ENCODE measurements around the gene PDE10A.

The PDE10A gene

DNA sequence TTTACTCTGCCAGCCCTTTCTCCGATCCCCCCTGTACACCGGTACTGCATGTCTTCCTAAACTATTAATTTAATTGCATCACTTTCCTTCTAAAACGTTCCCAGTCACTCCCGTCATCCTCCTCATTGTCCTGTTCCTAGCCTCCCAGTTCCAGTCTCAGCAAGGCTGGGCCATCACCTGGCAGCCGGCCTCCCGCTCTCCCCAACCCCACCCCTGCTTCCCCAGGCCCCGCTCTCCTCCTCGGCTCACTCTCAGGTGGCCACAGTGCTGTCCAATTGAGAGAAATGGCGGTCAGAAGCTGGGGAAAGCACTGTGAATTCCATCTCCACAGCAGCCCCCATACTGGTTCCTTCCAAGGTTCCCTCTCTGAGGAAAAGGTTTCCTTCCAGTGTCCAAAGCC is 8.9 kb downstream of the PDE10A start:
- H3K36me3 ChIP-seq (ENCODE audit: insufficient read depth, low read length), result no peaks in the 10 kb centered on the region
- peaks cover 13% of the 10 kb centered on the region for H3K4me1 ChIP-seq (ENCODE audit: insufficient read depth, low read length)
- H3K9ac ChIP-seq (ENCODE audit: low read depth, low read length), result no peak overlapping the region
- H3K9me3 ChIP-seq (ENCODE audit: control insufficient read depth, insufficient read depth, low read length), result no peaks in the 10 kb centered on the region

DNA sequence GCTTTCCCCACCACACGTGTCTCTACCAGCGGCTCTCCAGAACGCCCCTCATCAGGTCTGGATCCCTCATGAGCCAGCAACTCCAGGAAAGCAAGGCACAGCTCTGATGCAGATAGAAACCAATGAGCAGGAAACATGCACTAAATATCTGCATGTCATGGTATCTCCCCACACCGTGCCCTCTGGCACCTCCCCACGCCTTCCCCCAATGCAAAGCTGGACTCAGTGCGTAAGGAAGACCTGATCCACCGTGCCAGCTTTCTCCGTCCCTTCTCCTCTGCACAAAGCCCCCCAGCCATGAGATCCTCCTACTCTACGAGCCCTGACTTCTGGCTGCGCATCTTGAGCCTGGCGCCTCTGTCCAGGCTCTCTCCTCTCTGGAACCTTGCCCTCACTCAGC is 9.4 kb downstream of the PDE10A start:
- Histone ChIP-seq H3K9me3 (ENCODE audit: control insufficient read depth, insufficient read depth, low read length) (no peaks in the 10 kb centered on the region), H3K4me1 (ENCODE audit: insufficient read depth, low read length) (peaks cover 13% of the 10 kb centered on the region), H3K36me3 (ENCODE audit: insufficient read depth, low read length) (no peaks in the 10 kb centered on the region)

DNA sequence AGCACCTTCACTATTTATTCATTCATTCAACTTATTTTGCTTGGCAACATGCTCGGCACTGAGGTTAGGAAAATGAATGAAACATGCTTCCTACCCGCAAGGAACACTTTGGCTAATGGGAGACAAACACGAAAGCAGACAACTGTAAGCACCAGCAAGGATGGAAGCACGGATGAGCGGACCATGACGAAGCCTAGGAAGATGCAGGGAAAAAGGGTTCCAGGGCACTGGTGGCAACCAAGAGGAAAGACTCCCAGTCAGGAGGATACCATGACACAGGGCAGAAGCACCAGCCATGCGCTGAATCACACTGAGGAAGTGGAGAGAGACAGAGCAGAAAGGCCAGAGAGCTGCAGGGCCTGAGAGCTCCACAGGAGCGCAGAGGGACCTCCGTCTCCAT is 9.8 kb downstream of the PDE10A start:
- H3K4me1 ChIP-seq (ENCODE audit: insufficient read depth, low read length), result peaks cover 11% of the 10 kb centered on the region

More for the DNA sequence above, 9.4 kb downstream of the PDE10A start:
- H3K9ac ChIP-seq (ENCODE audit: low read depth, low read length), result no peak overlapping the region

DNA sequence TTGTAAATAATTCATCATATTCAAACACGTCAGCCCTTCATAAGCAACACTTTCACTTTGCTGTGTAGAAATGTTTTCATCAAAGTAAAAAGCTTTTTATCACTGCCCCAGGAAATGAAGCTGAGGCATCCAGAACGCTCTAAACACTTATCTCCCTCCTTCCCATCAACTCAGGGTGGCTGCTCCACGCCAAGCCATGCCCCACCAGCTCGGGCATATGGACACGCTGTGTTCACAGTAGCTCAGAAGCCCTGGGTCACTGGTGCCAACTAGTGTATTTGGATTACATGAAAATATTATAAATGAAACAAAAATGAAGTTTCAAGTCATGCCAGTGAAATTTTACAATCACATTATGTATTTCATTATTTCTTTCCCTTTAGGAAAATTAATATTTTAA is 10.3 kb downstream of the PDE10A start:
- H3K4me1 ChIP-seq (ENCODE audit: insufficient read depth, low read length), result peaks cover 8% of the 10 kb centered on the region; the same call in 1 of the 2 replicates
- H3K36me3 ChIP-seq (ENCODE audit: insufficient read depth, low read length), result no peaks in the 10 kb centered on the region
- no peak overlapping the region for H3K9ac ChIP-seq (ENCODE audit: low read depth, low read length)
- H3K9me3 ChIP-seq (ENCODE audit: control insufficient read depth, insufficient read depth, low read length), result no peaks in the 10 kb centered on the region

More for the DNA sequence above, 9.8 kb downstream of the PDE10A start:
- Histone ChIP-seq H3K9ac (ENCODE audit: low read depth, low read length) (no peak overlapping the region), H3K9me3 (ENCODE audit: control insufficient read depth, insufficient read depth, low read length) (no peaks in the 10 kb centered on the region), H3K36me3 (ENCODE audit: insufficient read depth, low read length) (no peaks in the 10 kb centered on the region)

DNA sequence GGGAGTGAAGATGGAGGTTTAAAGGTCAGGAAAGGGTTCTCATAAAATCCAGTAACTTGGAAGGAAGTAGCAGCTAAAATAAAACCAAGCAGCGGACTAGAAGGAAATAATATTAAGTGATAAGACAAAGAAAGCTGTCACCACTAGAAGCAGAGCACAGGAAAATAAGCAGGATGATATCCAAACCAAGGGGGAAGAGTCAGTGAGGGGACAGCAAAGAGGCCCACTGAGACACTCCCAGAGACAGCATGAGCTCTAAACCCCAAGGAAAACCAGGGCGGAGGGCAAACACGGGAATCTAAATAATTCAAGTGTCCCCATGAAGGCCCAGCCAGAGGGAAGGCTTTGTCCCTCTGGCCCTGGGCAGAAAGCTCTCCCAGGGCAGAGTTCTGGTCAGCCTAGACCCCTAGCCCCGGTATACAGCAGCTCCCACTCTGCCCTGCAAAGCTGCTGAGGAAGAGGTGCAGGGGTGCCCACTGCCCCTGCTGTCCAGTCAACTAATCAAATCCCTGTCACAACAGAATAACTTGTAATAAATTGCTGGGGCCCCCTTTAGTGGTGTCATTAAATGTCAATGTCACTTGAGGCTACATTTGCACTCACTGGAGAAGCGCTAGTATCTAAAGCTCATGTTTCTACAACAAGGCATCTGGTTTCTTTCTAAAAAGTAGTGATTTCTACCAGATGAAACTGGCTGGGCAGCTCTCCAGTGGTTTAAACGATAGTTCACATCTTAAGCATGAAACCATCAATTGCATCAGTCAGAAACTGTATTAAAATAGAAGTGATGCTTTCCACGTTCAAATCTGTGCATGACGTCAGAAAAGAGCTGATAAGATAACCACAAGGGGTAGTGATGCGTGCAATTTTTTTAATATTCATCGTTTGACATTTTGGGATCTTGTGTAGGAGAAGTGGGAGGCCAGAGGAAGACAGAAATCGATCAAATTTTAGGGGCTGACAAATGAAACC is 13.6 kb downstream of the PDE10A start:
- no peaks in the 10 kb centered on the region for H3K36me3 ChIP-seq (ENCODE audit: insufficient read depth, low read length)
- no peaks in the 10 kb centered on the region for H3K9me3 ChIP-seq (ENCODE audit: control insufficient read depth, insufficient read depth, low read length)
- H3K9ac ChIP-seq (ENCODE audit: low read depth, low read length), result no peak overlapping the region
- H3K4me1 ChIP-seq (ENCODE audit: insufficient read depth, low read length), result no peaks in the 10 kb centered on the region

DNA sequence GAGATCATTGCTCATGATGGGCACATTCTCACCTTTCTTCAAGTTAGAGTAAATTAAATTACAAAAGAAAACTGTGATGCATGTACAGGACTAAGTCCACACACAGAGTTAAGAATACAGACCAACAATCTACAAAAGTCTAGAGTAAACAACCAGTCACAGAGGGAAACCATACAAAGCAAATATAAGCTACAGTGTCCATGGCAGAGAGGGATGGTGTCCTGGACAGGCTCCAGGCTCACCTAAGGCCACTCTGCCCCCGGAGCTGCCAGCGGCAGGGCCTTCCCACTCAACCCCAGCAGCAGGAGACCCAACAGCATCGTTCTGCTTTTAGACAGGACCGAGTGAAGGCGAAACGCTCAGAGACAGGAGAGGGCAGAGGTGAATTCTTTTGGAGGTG is 16.0 kb downstream of the PDE10A start:
- no peak overlapping the region for H3K9ac ChIP-seq (ENCODE audit: low read depth, low read length)
- H3K36me3 ChIP-seq (ENCODE audit: insufficient read depth, low read length), result no peaks in the 10 kb centered on the region
- no peaks in the 10 kb centered on the region for H3K9me3 ChIP-seq (ENCODE audit: control insufficient read depth, insufficient read depth, low read length)
- H3K4me1 ChIP-seq (ENCODE audit: insufficient read depth, low read length), result no peaks in the 10 kb centered on the region

DNA sequence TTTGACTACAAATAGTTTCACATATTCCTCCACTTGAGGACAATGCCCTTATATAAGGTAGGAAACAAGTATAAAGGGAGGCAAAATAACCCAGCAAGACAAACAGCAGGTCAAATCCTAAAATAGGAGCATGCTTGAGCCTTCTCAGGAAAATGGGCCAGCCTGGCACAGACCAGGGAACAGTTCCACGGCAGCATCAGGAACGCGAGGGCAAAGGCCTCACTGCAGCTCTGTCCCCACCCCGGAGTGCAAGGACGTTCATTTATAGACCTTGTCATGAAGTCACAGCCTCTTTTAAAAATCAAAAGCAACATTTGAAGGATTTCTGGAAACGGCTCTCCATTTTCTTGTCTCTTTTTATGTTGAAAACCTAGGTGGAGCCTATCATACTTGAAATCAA is 17.1 kb downstream of the PDE10A start:
- H3K4me1 ChIP-seq (ENCODE audit: insufficient read depth, low read length), result no peaks in the 10 kb centered on the region
- H3K9ac ChIP-seq (ENCODE audit: low read depth, low read length), result no peak overlapping the region
- no peaks in the 10 kb centered on the region for H3K36me3 ChIP-seq (ENCODE audit: insufficient read depth, low read length)
- H3K9me3 ChIP-seq (ENCODE audit: control insufficient read depth, insufficient read depth, low read length), result no peaks in the 10 kb centered on the region

DNA sequence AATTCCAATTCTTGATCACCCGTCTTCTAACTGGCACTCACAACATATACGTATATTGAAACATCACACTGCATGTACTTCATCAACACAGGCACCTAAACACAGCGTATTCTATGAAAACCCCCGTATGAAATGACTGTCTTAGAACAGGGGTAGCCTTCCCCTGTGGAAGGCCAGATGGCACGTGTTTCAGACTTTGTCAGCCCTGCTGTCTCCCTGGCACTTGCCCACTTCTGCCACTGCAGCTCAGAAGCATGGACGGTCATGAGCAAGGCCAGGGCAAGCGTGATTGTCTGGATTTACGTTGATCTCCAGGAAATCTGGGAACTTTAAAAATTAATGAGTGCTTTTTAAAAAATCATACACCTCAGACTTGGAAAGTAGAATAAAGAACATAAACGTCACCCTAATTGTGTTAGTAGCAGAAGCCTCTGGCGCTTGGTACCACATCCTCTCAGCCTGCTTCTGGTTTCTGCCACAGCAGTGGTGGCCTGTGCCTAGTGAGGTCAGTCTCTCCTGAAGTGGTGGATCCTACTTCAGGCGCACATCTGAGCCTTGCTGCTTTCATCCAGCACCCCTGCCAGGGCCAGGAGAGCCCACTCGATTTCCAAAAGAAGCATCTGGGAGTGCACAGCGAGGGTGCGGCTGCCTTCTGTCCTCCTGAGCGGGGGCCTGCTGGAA is 18.3 kb downstream of the PDE10A start:
- Histone ChIP-seq H3K36me3 (ENCODE audit: insufficient read depth, low read length) (no peaks in the 10 kb centered on the region), H3K4me1 (ENCODE audit: insufficient read depth, low read length) (no peaks in the 10 kb centered on the region), H3K9me3 (ENCODE audit: control insufficient read depth, insufficient read depth, low read length) (no peaks in the 10 kb centered on the region), H3K9ac (ENCODE audit: low read depth, low read length) (no peak overlapping the region)

DNA sequence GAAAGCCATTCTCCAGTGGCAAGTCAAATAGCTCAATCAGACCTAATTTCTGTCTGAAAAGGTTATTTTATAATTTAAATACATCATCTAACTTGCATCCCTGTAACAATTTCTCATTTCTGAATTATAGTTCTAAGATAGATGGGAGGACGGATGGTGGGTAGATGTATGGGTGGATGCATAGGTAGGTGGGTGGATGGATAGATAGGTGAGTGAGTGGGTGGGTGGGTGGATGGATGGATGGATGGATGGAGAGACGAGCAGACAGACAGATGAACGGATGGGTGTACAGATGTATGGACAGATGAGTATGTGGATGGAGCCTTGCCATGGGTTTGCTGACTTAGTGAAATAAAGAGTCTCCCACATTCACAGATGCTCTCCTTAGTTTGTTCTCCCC is 20.0 kb downstream of the PDE10A start:
- H3K36me3 ChIP-seq (ENCODE audit: insufficient read depth, low read length), result no peaks in the 10 kb centered on the region

DNA sequence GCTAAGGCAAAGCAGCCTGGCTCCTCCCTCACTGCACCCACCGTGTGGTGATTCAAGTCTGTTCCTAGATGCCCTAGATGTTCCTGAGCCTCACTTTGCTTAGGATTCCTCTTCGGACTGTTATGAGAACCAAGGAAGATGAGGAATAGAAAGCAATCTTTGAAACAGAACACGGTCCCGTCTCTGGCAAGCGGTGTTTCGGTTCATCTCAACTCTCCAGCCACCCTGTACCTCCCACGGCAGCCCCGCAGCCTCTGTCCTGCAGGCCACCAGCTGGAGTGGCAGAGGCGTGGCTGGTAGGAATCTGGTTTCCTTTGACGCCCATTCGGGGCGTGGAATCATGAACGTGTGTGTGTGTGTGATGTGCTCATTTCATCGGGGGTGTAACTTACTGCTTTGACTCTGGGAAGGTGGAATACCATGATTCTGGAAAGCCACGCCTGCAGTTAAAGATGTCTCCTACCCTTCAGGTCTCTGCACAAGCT is 21.3 kb downstream of the PDE10A start:
- Histone ChIP-seq H3K36me3 (ENCODE audit: insufficient read depth, low read length) (no peaks in the 10 kb centered on the region), H3K4me1 (ENCODE audit: insufficient read depth, low read length) (peaks cover 18% of the 10 kb centered on the region; the same call in 1 of the 2 replicates), H3K9me3 (ENCODE audit: control insufficient read depth, insufficient read depth, low read length) (no peaks in the 10 kb centered on the region)

More for the DNA sequence above, 20.0 kb downstream of the PDE10A start:
- Histone ChIP-seq H3K9me3 (ENCODE audit: control insufficient read depth, insufficient read depth, low read length) (no peaks in the 10 kb centered on the region), H3K9ac (ENCODE audit: low read depth, low read length) (no peak overlapping the region), H3K4me1 (ENCODE audit: insufficient read depth, low read length) (peaks cover 7% of the 10 kb centered on the region; the same call in 1 of the 2 replicates)

DNA sequence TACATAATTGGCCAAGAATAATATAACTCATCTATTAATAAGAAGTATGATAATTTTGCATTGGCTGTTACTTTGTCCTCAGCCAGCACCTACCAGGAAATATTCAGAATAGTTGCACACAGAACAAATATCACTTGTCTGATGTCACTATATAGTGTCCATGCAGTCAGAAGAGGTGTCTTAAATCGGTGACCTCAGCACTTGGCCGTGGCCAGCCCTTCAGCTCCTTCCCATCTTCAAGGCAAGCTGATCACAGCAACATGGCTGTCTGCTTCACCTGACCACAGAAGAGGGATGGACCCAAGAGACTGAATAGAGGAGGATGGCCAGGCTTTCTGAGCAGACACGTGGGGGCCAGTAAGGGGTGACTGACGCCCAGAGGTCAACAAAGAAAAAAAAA is 22.2 kb downstream of the PDE10A start:
- Histone ChIP-seq H3K4me1 (ENCODE audit: insufficient read depth, low read length) (peaks cover 22% of the 10 kb centered on the region), H3K36me3 (ENCODE audit: insufficient read depth, low read length) (no peaks in the 10 kb centered on the region), H3K9ac (ENCODE audit: low read depth, low read length) (no peak overlapping the region), H3K9me3 (ENCODE audit: control insufficient read depth, insufficient read depth, low read length) (no peaks in the 10 kb centered on the region)

More for the DNA sequence above, 21.3 kb downstream of the PDE10A start:
- H3K9ac ChIP-seq (ENCODE audit: low read depth, low read length), result no peak overlapping the region

DNA sequence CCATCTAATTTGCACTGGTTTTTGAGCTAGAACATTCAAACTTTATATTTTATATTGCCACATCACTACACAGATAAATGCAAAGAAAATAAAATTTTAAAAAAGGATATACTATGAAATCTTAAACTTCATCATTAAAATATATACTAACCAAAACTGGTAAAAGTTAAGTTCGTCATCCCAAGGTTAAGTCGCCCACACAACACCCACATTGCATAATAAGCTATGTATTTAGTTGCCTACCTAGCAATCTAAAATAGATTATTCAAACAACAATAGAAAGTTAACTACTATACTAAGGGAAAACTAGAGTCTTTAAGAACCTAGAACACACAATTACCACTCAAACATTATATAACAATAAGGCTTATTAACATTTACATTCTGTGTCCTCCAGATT is 24.5 kb downstream of the PDE10A start:
- H3K36me3 ChIP-seq (ENCODE audit: insufficient read depth, low read length), result no peaks in the 10 kb centered on the region
- H3K9ac ChIP-seq (ENCODE audit: low read depth, low read length), result no peak overlapping the region
- H3K9me3 ChIP-seq (ENCODE audit: control insufficient read depth, insufficient read depth, low read length), result no peaks in the 10 kb centered on the region
- H3K4me1 ChIP-seq (ENCODE audit: insufficient read depth, low read length), result peaks cover 22% of the 10 kb centered on the region

DNA sequence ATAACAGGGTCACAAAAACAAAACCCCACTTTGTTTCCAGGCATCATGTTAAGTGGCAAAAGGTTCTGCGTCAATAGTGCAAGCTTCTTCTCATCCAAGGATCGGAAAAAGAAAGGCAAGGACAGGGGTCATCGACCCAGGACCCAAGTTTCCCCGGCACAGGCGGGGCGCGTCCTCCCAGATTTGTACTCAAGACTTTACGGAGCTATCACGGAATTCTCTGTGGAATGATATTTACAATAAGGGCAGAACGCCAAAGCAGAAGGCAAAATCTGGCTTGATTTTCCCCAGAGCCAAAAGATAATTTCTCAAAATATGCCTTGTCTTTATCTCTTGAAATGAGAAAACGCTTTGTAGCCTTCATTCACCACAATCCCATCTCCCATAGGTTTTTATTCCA is 25.5 kb downstream of the PDE10A start:
- no peaks in the 10 kb centered on the region for H3K36me3 ChIP-seq (ENCODE audit: insufficient read depth, low read length)
- no peak overlapping the region for H3K9ac ChIP-seq (ENCODE audit: low read depth, low read length)

DNA sequence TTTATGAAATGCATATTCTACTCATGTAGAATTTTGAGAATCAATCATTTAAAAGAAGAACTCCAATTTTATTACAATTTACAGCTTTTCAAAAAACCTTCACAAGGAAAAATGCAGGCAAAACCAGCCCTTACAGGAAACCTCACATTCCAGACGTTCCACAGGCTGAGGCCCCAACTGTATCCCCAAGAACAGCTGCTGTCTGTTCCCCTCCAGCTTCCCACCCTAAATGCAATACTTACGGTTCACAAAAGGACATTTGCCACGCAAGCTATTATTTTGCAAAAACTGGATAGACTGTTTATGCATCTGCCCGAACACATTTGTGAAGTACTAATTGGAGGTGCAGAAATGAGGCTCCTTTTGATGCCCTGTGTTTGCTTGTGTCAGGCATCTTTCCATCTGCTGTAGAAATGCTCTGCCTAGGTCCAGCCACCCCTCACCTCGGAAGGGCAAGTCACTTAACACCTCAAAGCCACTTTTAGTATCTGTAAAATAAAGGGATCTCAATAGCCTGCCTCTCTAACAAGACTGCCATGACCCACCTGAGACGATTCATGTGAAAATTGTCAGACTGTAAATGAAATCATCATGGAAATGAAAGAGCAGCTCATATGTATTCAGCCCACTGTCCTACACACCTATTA is 26.5 kb downstream of the PDE10A start:
- Histone ChIP-seq H3K36me3 (ENCODE audit: insufficient read depth, low read length) (no peaks in the 10 kb centered on the region), H3K4me1 (ENCODE audit: insufficient read depth, low read length) (peaks cover 22% of the 10 kb centered on the region), H3K9me3 (ENCODE audit: control insufficient read depth, insufficient read depth, low read length) (no peaks in the 10 kb centered on the region), H3K9ac (ENCODE audit: low read depth, low read length) (no peak overlapping the region)

More for the DNA sequence above, 25.5 kb downstream of the PDE10A start:
- Histone ChIP-seq H3K9me3 (ENCODE audit: control insufficient read depth, insufficient read depth, low read length) (no peaks in the 10 kb centered on the region), H3K4me1 (ENCODE audit: insufficient read depth, low read length) (peaks cover 22% of the 10 kb centered on the region)

All from ES-I3 (cell line).